SK-N-SH (cell line): ENCODE results near the gene SPEM1. TPM values are rescaled to one million over a fixed set of nuclear protein-coding genes. Genes with fewer than 3 reads are reported as not detected.

ENCODE experiments used
- CTCF ChIA-PET: fragments of 300-600, 350-600 bp; formaldehyde crosslinking; extraction: SDS; loops from one replicate; lab custom pipeline; 2021; lab: Yijun Ruan, JAX
- POLR2A ChIA-PET: fragments of 350-600 bp; sonication (Branson Sonifier 250); formaldehyde crosslinking; extraction: SDS; loops from one replicate; lab custom pipeline; 2020; ENCODE audit warnings: antibody characterized with exemption, inconsistent platforms; lab: Yijun Ruan, JAX
- DNase-seq: peaks from one replicate; pipeline ENCODE4 v3.0.0; 2012
- H2AFZ ChIP-seq: fragments of 200-600 bp; sonication (generic); 2 replicates; pipeline ENCODE4 v1.8.1; 2016; ENCODE audit warnings: antibody characterized with exemption, mild to moderate bottlenecking, low read depth
- H3F3A ChIP-seq: fragments of 200-600 bp; sonication (generic); replicated peaks from 2 replicates; pipeline ENCODE3; 2016; ENCODE audit warnings: antibody characterized with exemption, mild to moderate bottlenecking; ENCODE audit not compliant: insufficient read depth
- H3K27ac ChIP-seq, 2 experiments: fragments of 200-500 bp in 1 of 2; fragments of 200-600 bp in 1 of 2; sonication (Bioruptor generic) in 1 of 2; sonication (generic), shearing (Covaris generic) in 1 of 2; 2 replicates each; pipeline versions ENCODE4 v1.5.1 to v1.6.1; 2014 to 2016; ENCODE audit warnings: low read depth in 2 of 2, inconsistent platforms in 1 of 2, low read length in 1 of 2, mild to moderate bottlenecking in 1 of 2, mixed read lengths in 1 of 2
- H3K27me3 ChIP-seq: fragments of 200-600 bp; sonication (generic), shearing (Covaris generic); 2 replicates; pipeline ENCODE4 v1.6.1; 2016; ENCODE audit warnings: mixed run types; ENCODE audit not compliant: insufficient read depth
- H3K36me3 ChIP-seq, 2 experiments: fragments of 200-500 bp in 1 of 2; fragments of 200-600 bp in 1 of 2; sonication (Bioruptor generic) in 1 of 2; sonication (generic) in 1 of 2; replicated peaks in 1 of 2; 2 replicates each; pipeline versions ENCODE3 to v1.5.1; 2014 to 2016; ENCODE audit warnings: low read length in 1 of 2, mild to moderate bottlenecking in 1 of 2; ENCODE audit not compliant: insufficient read depth in 2 of 2, control insufficient read depth in 1 of 2
- H3K4me1 ChIP-seq, 2 experiments: fragments of 200-500 bp in 1 of 2; fragments of 200-600 bp in 1 of 2; sonication (Bioruptor generic) in 1 of 2; sonication (generic), shearing (Covaris generic) in 1 of 2; 2 replicates each; pipeline versions ENCODE4 v1.5.1 to v1.6.1; 2014 to 2016; ENCODE audit warnings: low read depth in 1 of 2, low read length in 1 of 2, mixed run types in 1 of 2; ENCODE audit not compliant: insufficient read depth in 2 of 2, control insufficient read depth in 1 of 2
- H3K4me2 ChIP-seq: fragments of 200-600 bp; sonication (generic), shearing (Covaris generic); 2 replicates; pipeline ENCODE4 v1.6.1; 2017; ENCODE audit warnings: mixed run types
- H3K4me3 ChIP-seq, 2 experiments: fragments of 200-500 bp in 1 of 2; fragments of 200-600 bp in 1 of 2; sonication (Bioruptor generic) in 1 of 2; sonication (generic), shearing (Covaris generic) in 1 of 2; 2 replicates each; pipeline versions ENCODE4 v1.5.1 to v1.8.1; 2014 to 2016; ENCODE audit warnings: low read depth in 2 of 2, inconsistent platforms in 1 of 2, low read length in 1 of 2, mild to moderate bottlenecking in 1 of 2, mixed read lengths in 1 of 2, moderate library complexity in 1 of 2
- H3K79me2 ChIP-seq: fragments of 200-600 bp; sonication (generic); 2 replicates; pipeline ENCODE4 v1.8.1; 2017; ENCODE audit warnings: mild to moderate bottlenecking; ENCODE audit not compliant: insufficient read depth
- H3K9ac ChIP-seq: fragments of 200-600 bp; sonication (generic); 2 replicates; pipeline ENCODE4 v1.6.1; 2017; ENCODE audit warnings: mixed run types
- H3K9me2 ChIP-seq: fragments of 200-600 bp; sonication (generic); 2 replicates; pipeline ENCODE4 v1.6.1; 2017; ENCODE audit warnings: mixed run types
- H3K9me3 ChIP-seq: fragments of 200-600 bp; sonication (generic); 2 replicates; pipeline ENCODE4 v1.6.1; 2017; ENCODE audit warnings: mixed run types, mild to moderate bottlenecking, moderate library complexity
- H4K20me1 ChIP-seq: fragments of 200-600 bp; sonication (generic); 2 replicates; pipeline ENCODE4 v1.6.1; 2017; ENCODE audit warnings: mild to moderate bottlenecking, mixed run types; ENCODE audit not compliant: insufficient read depth
- CHD2 ChIP-seq: fragments of 150-350 bp; IDR thresholded peaks from 2 replicates; pipeline ENCODE4 v1.6.1; 2018; ENCODE audit warnings: low read length; ENCODE audit not compliant: partially characterized antibody
- EP300 ChIP-seq, 2 experiments: IDR thresholded peaks; 2 replicates each; pipeline versions ENCODE4 v1.4.0 to v1.6.1; 2012; ENCODE audit warnings: borderline replicate concordance in 1 of 2, low read depth in 1 of 2, low read length in 1 of 2
- FOSL2 ChIP-seq: IDR thresholded peaks from 2 replicates; pipeline ENCODE4 v1.4.0; 2012; ENCODE audit warnings: low read depth, mild to moderate bottlenecking, moderate library complexity, borderline replicate concordance
- FOXJ3 ChIP-seq: sonication (generic); formaldehyde crosslinking; IDR thresholded peaks from 2 replicates; pipeline ENCODE4 v1.5.1; 2020; ENCODE audit warnings: mild to moderate bottlenecking, missing genetic modification reagents
- FOXM1 ChIP-seq: IDR thresholded peaks from 2 replicates; pipeline ENCODE4 v1.4.0; 2012; ENCODE audit warnings: low read depth, mild to moderate bottlenecking
- GABPA ChIP-seq: IDR thresholded peaks from 2 replicates; pipeline ENCODE4 v1.4.0; 2012; ENCODE audit warnings: low read depth, mild to moderate bottlenecking
- GATA2 ChIP-seq: sonication (generic); formaldehyde crosslinking; IDR thresholded peaks from 2 replicates; pipeline ENCODE4 v1.5.0; 2020; ENCODE audit warnings: mild to moderate bottlenecking, missing genetic modification reagents
- JUND ChIP-seq: IDR thresholded peaks from 2 replicates; pipeline ENCODE4 v1.4.0; 2012
- MEF2A ChIP-seq: IDR thresholded peaks from 2 replicates; pipeline ENCODE4 v1.4.0; 2012; ENCODE audit warnings: low read depth, borderline replicate concordance
- MXI1 ChIP-seq: IDR thresholded peaks from 2 replicates; pipeline ENCODE4 v1.6.1; 2012; ENCODE audit warnings: mild to moderate bottlenecking, low read depth, low read length, improper control_type of control experiment
- POLR2AphosphoS5 ChIP-seq: IDR thresholded peaks from 2 replicates; pipeline ENCODE4 v1.6.1; 2012; ENCODE audit warnings: low read depth, low read length
- RFX5 ChIP-seq: IDR thresholded peaks from 2 replicates; pipeline ENCODE4 v1.6.1; 2012; ENCODE audit warnings: mild to moderate bottlenecking, improper control_type of control experiment, low read length
- SIN3A ChIP-seq: IDR thresholded peaks from 2 replicates; pipeline ENCODE4 v1.6.1; 2012; ENCODE audit warnings: low read depth, mild to moderate bottlenecking, low read length, moderate library complexity, borderline replicate concordance
- TCF12 ChIP-seq: IDR thresholded peaks from 2 replicates; pipeline ENCODE4 v1.4.0; 2012
- TEAD4 ChIP-seq: IDR thresholded peaks from 2 replicates; pipeline ENCODE4 v1.4.0; 2012; ENCODE audit warnings: mild to moderate bottlenecking, borderline replicate concordance; ENCODE audit not compliant: insufficient read depth
- WGBS: methylation state at CpG from one replicate; pipeline ENCODE4 v1.1.6; 2017; ENCODE audit warnings: low lambda C conversion rate; 5-methylcytosine and 5-hydroxymethylcytosine counted together
- polyA plus RNA-seq, 3 experiments: library from polyadenylated mRNA; depleted of rRNA; stranded (reverse); fragments of >200 nt; gene quantifications; 2 replicates each; pipeline ENCODE4 v1.2.3, GENCODE V29; 2012
- TF ChIP-seq, protein P1 (sequence below): IDR thresholded peaks from 2 replicates; pipeline ENCODE4 v1.6.1; 2012; ENCODE audit warnings: mild to moderate bottlenecking, low read depth, low read length, moderate library complexity
- TF ChIP-seq, protein P2 (sequence below): IDR thresholded peaks from 2 replicates; pipeline ENCODE4; 2012
- TF ChIP-seq, protein P3 (sequence below): fragments of 150-350 bp; IDR thresholded peaks from 2 replicates; pipeline ENCODE4 v1.6.1; 2017; ENCODE audit warnings: antibody characterized with exemption, low read length, low read depth, borderline replicate concordance

The SPEM1 gene
- polyA plus RNA-seq, 1 of the 3 experiments (the other 2 are of a cell fraction) = not detected

DNA sequence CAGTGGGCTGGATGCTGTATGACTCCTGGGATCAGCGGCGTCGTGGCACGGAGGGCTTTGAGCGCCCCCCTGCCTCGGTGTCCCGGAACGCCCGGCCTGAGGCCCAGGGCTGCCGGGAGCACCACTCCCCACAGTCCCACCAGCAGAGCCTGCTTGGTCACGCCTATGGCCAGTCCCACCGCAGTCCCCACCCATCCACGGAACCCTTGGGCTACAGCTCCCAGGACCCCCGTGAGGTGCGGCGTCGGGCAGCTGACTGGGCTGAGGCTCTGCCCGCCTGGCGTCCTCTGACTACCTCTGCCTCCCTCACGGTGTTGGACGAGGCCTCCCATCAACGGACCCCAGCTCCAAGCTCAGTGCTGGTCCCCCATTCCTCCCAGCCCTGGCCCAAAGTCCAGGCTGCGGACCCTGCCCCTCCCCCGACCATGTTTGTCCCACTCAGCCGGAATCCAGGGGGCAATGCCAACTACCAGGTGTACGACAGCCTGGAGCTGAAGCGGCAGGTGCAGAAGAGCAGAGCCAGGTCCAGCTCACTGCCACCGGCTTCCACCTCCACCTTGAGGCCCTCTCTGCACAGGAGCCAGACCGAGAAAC lies 6.9 kb downstream of the SPEM1 start:
- H3K79me2 ChIP-seq = no peaks in the 10 kb centered on the region
- no peaks in the 10 kb centered on the region for H3K9me2 ChIP-seq
- H3K4me2 ChIP-seq = no peak overlapping the region
- H3K4me1 ChIP-seq = no peaks in the 10 kb centered on the region
- DNase-seq = no peak
- 88% methylated on average over 8 of the region's 29 CpGs for WGBS
- H2AFZ ChIP-seq = no peak overlapping the region
- no peak overlapping the region for H3K4me3 ChIP-seq
- no peaks in the 10 kb centered on the region for H3F3A ChIP-seq
- CTCF ChIA-PET = interaction anchor here (0.6 to 1.6 kb wide), 2 partner anchors 10 to 71 kb away, joined by 3 to 7 read pairs; no protein-coding TSS in a partner anchor
- H3K27me3 ChIP-seq = no peaks in the 10 kb centered on the region
- H4K20me1 ChIP-seq = no peaks in the 10 kb centered on the region
- no peak overlapping the region for H3K9ac ChIP-seq
- no peaks in the 10 kb centered on the region for H3K36me3 ChIP-seq
- POLR2A ChIA-PET = no interaction called here
- H3K27ac ChIP-seq = no peak overlapping the region
- no peak for TF ChIP-seq CHD2
- TF ChIP-seq POLR2AphosphoS5 = no peak
- no peak for TF ChIP-seq RFX5
- no peak for TF ChIP-seq FOXJ3 (CRISPR knock-in tag)
- no peak for TF ChIP-seq MXI1
- TF ChIP-seq FOSL2 = no peak
- no peak for TF ChIP-seq SIN3A
- no peak for TF ChIP-seq GABPA
- TF ChIP-seq MEF2A = no peak
- TF ChIP-seq, protein P1, sequence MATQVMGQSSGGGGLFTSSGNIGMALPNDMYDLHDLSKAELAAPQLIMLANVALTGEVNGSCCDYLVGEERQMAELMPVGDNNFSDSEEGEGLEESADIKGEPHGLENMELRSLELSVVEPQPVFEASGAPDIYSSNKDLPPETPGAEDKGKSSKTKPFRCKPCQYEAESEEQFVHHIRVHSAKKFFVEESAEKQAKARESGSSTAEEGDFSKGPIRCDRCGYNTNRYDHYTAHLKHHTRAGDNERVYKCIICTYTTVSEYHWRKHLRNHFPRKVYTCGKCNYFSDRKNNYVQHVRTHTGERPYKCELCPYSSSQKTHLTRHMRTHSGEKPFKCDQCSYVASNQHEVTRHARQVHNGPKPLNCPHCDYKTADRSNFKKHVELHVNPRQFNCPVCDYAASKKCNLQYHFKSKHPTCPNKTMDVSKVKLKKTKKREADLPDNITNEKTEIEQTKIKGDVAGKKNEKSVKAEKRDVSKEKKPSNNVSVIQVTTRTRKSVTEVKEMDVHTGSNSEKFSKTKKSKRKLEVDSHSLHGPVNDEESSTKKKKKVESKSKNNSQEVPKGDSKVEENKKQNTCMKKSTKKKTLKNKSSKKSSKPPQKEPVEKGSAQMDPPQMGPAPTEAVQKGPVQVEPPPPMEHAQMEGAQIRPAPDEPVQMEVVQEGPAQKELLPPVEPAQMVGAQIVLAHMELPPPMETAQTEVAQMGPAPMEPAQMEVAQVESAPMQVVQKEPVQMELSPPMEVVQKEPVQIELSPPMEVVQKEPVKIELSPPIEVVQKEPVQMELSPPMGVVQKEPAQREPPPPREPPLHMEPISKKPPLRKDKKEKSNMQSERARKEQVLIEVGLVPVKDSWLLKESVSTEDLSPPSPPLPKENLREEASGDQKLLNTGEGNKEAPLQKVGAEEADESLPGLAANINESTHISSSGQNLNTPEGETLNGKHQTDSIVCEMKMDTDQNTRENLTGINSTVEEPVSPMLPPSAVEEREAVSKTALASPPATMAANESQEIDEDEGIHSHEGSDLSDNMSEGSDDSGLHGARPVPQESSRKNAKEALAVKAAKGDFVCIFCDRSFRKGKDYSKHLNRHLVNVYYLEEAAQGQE = no peak
- no peak for TF ChIP-seq JUND
- no peak for TF ChIP-seq TCF12
- TF ChIP-seq TEAD4 = no peak
- TF ChIP-seq, protein P2, sequence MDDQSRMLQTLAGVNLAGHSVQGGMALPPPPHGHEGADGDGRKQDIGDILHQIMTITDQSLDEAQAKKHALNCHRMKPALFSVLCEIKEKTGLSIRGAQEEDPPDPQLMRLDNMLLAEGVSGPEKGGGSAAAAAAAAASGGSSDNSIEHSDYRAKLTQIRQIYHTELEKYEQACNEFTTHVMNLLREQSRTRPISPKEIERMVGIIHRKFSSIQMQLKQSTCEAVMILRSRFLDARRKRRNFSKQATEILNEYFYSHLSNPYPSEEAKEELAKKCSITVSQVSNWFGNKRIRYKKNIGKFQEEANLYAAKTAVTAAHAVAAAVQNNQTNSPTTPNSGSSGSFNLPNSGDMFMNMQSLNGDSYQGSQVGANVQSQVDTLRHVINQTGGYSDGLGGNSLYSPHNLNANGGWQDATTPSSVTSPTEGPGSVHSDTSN = no peak
- TF ChIP-seq, protein P3, sequence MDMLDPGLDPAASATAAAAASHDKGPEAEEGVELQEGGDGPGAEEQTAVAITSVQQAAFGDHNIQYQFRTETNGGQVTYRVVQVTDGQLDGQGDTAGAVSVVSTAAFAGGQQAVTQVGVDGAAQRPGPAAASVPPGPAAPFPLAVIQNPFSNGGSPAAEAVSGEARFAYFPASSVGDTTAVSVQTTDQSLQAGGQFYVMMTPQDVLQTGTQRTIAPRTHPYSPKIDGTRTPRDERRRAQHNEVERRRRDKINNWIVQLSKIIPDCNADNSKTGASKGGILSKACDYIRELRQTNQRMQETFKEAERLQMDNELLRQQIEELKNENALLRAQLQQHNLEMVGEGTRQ = no peak
- no peak for TF ChIP-seq FOXM1
- TF ChIP-seq EP300 (IDR thresholded peaks at IDR 0.05; ENCODE audit: borderline replicate concordance in 1 of 2, low read depth in 1 of 2, low read length in 1 of 2) = no peak
- no peak for TF ChIP-seq GATA2 (CRISPR knock-in tag)
- TF ChIP-seq, all 33 proteins: peak for 0
- no peaks in the 10 kb centered on the region for H3K9me3 ChIP-seq
